Testis (tissue), 3 donors: Measurements from ENCODE around the gene SP3. TPM values are rescaled to one million over a fixed set of nuclear protein-coding genes. Genes with fewer than 3 reads are reported as not detected.

Source experiments
- DNase-seq: peaks from one replicate; pipeline ENCODE4 v3.0.0-alpha.2; 2019
- H3K27ac ChIP-seq, 2 donors: fragments of 200-600 bp; sonication (generic); one replicate each; pipeline ENCODE4 v1.5.1; 2019
- H3K27me3 ChIP-seq: fragments of 200-600 bp; sonication (generic); one replicate; pipeline ENCODE4 v1.5.1; 2019
- H3K36me3 ChIP-seq: fragments of 200-600 bp; sonication (generic); one replicate; pipeline ENCODE4 v1.5.1; 2017; ENCODE audit warnings: low read depth; ENCODE audit errors: missing control alignments
- H3K4me1 ChIP-seq: fragments of 200-600 bp; sonication (generic); one replicate; pipeline ENCODE4 v1.5.1; 2019
- H3K4me3 ChIP-seq, 2 donors: fragments of 200-600 bp; sonication (generic); one replicate each; pipeline ENCODE4 v1.5.1; 2017 to 2019
- H3K9me3 ChIP-seq: fragments of 200-600 bp; sonication (generic); one replicate; pipeline ENCODE4 v1.5.1; 2017
- POLR2A ChIP-seq: fragments of 450-650 bp; IDR thresholded peaks from one replicate; pipeline ENCODE4 v1.6.1; 2017; ENCODE audit warnings: antibody characterized with exemption, mild to moderate bottlenecking, moderate library complexity
- WGBS, 2 donors: methylation state at CpG; one replicate each; pipeline ENCODE4 v1.1.5; 2018; 5-methylcytosine and 5-hydroxymethylcytosine counted together
- intact Hi-C: fragments of 100-400 bp; cut with DNase I; formaldehyde crosslinking; loops from one replicate; pipeline ENCODE4 v1.15.1; 2023; ENCODE audit warnings: low total_unique reads
- polyA plus RNA-seq: library from polyadenylated mRNA; stranded (reverse); fragments of 350-450 nt; fragmentation: Illumina TruSeq; extraction: RNeasy Lipid Tissue Mini Kit (QIAGEN cat#74804); gene quantifications from one replicate; pipeline ENCODE4 v1.2.3, GENCODE V29; 2014; ENCODE audit warnings: low read depth, low replicate concordance; ENCODE audit not compliant: insufficient read depth
- total RNA-seq, 2 donors: library from RNA; depleted of rRNA; stranded (reverse); fragments of >200 nt; gene quantifications; one replicate each; pipeline ENCODE4 v1.2.3, GENCODE V29; 2016
- TF ChIP-seq, protein P1 (sequence below), 3 experiments: fragments of 450-650 bp in 2 of 3; fragments of 200-600 bp in 1 of 3; sonication (generic) in 1 of 3; IDR thresholded peaks; one replicate each; pipeline ENCODE4 v1.5.1; 2016 to 2019; ENCODE audit warnings: antibody characterized with exemption in 3 of 3, mild to moderate bottlenecking in 2 of 3, moderate library complexity in 1 of 3

Gene SP3
- total and polyA plus RNA-seq, 3 donors from 2014 or later: 48.1 to 142 (median 135) TPM

DNA sequence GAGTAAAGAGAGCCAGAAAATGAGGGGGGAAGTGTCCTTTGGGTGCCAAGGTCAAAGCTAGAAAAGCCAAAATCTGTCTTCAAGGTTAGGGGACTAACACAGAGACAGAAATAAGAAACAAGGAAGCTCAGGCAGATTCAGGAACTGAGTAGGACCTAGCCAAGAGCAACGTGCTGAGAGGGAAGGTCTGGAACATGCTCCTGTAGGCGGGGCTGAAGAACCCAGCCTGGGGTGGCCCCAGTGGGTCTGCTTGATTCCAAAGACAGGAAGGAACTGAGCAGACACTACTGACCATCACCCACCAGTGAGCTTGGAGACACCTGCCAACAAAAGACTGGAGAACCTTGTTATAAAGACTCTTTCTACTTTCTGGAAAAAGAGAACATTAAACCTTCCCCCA, 105.1 kb downstream of the SP3 start:
- intact Hi-C loops: no loop called here
- 50 to 60% methylated on average over 2 of the region's 2 CpGs for WGBS, 2 donors
- no peak for TF ChIP-seq POLR2A
- TF ChIP-seq, protein P1, sequence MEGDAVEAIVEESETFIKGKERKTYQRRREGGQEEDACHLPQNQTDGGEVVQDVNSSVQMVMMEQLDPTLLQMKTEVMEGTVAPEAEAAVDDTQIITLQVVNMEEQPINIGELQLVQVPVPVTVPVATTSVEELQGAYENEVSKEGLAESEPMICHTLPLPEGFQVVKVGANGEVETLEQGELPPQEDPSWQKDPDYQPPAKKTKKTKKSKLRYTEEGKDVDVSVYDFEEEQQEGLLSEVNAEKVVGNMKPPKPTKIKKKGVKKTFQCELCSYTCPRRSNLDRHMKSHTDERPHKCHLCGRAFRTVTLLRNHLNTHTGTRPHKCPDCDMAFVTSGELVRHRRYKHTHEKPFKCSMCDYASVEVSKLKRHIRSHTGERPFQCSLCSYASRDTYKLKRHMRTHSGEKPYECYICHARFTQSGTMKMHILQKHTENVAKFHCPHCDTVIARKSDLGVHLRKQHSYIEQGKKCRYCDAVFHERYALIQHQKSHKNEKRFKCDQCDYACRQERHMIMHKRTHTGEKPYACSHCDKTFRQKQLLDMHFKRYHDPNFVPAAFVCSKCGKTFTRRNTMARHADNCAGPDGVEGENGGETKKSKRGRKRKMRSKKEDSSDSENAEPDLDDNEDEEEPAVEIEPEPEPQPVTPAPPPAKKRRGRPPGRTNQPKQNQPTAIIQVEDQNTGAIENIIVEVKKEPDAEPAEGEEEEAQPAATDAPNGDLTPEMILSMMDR (IDR thresholded peaks at IDR 0.05): no peak

DNA sequence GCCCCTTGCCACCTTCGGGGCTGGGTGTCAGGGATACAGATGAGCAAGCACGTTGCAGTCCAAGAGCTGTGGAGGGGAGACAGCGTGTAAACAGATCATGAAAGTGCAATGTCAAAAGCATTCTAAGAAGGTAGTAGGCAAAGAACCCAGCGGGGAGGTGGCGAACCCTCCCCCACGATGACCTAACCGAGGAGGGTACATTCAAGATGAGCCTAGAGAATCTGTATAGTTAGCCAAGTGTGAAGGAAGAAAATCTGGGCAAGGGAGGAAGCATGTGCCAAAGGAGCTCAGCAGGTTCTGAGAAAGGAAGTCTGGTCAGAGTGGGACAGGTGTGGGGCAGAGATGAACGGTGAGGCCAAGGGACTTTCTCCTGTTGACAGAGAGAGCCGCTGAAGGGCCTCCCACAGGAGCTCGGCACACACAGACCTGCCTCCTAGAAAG, 106.9 kb downstream of the SP3 start:
- no peak overlapping the region for H3K27ac ChIP-seq
- no peak overlapping the region for H3K4me3 ChIP-seq
- H3K9me3 ChIP-seq: no peaks in the 10 kb centered on the region
- TF ChIP-seq, protein P1 (IDR thresholded peaks at IDR 0.05): no peak
- TF ChIP-seq POLR2A: no peak
- no peaks in the 10 kb centered on the region for H3K36me3 ChIP-seq
- H3K27me3 ChIP-seq: no peaks in the 10 kb centered on the region
- no peak for DNase-seq
- H3K4me1 ChIP-seq: peaks cover 14% of the 10 kb centered on the region
- WGBS, 2 donors: 65 to 72% methylated on average over 10 of the region's 10 CpGs
- intact Hi-C loops: no loop called here

More for the DNA sequence above, 105.1 kb downstream of the SP3 start:
- H3K27ac ChIP-seq: no peak overlapping the region
- no peaks in the 10 kb centered on the region for H3K36me3 ChIP-seq
- no peaks in the 10 kb centered on the region for H3K9me3 ChIP-seq
- no peak overlapping the region for H3K4me3 ChIP-seq
- peaks cover 14% of the 10 kb centered on the region for H3K4me1 ChIP-seq
- no peaks in the 10 kb centered on the region for H3K27me3 ChIP-seq
- no peak for DNase-seq
